Measurements from ENCODE around the gene BLNK. TPM values are rescaled to one million over a fixed set of nuclear protein-coding genes. Genes with fewer than 3 reads are reported as not detected.

The BLNK gene
- total RNA-seq, 1 experiment from 2014 or later, result 1.1 TPM

- no peaks in the 10 kb centered on the region for H3K9me3 Mint-ChIP-seq (ENCODE audit: unreplicated experiment)
- no peak overlapping the region for H3K27ac Mint-ChIP-seq (ENCODE audit: low read depth, unreplicated experiment)
- no TSS peak for BruUV-seq (replicated peaks)
- CTCF ChIA-PET, result interaction anchor here (1.1 to 3.1 kb wide), 3 partner anchors 23 to 41 kb away, joined by 3 to 7 read pairs (median 5); no protein-coding TSS in a partner anchor
- no peaks in the 10 kb centered on the region for H3K36me3 Mint-ChIP-seq (ENCODE audit: insufficient read depth, unreplicated experiment)
- H3K27me3 Mint-ChIP-seq (ENCODE audit: insufficient read depth, unreplicated experiment), result no peaks in the 10 kb centered on the region
- no peak for TF ChIP-seq CTCF (IDR thresholded peaks at IDR 0.05; ENCODE audit: unreplicated experiment)
- intact Hi-C loops (cut with micrococcal nuclease), result no loop called here
- DNase-seq (ENCODE audit: unreplicated experiment), result no peak
- POLR2A ChIA-PET, result interaction anchor here (1.4 kb wide), 1 partner anchor 19 kb away, joined by 5 read pairs; no protein-coding TSS in a partner anchor
- peaks cover 17% of the 10 kb centered on the region for H3K4me1 Mint-ChIP-seq (ENCODE audit: insufficient read depth, unreplicated experiment)
- H3K4me3 Mint-ChIP-seq (ENCODE audit: unreplicated experiment), result no peak overlapping the region
Measured at GRCh38 chr10:96268341-96268909, 2.9 kb downstream of the BLNK start.

GRCh38 chr10:96267234-96267705 lies 4.1 kb downstream of the BLNK start:
- H3K4me1 Mint-ChIP-seq (ENCODE audit: insufficient read depth, unreplicated experiment), result peaks cover 17% of the 10 kb centered on the region
- TF ChIP-seq CTCF (IDR thresholded peaks at IDR 0.05; ENCODE audit: unreplicated experiment), result no peak
- intact Hi-C loops (cut with micrococcal nuclease), result no loop called here
- H3K27me3 Mint-ChIP-seq (ENCODE audit: insufficient read depth, unreplicated experiment), result no peaks in the 10 kb centered on the region
- CTCF ChIA-PET, result interaction anchor here (0.6 to 3.1 kb wide), 10 partner anchors 20 to 1751 kb away, joined by 3 to 11 read pairs (median 4); no protein-coding TSS in a partner anchor
- H3K36me3 Mint-ChIP-seq (ENCODE audit: insufficient read depth, unreplicated experiment), result no peaks in the 10 kb centered on the region
- POLR2A ChIA-PET, result interaction anchor here (1.0 to 1.4 kb wide), 2 partner anchors 20 to 574 kb away, joined by 4 to 5 read pairs; partner anchors contain the start of gene TCTN3
- no peaks in the 10 kb centered on the region for H3K9me3 Mint-ChIP-seq (ENCODE audit: unreplicated experiment)
- H3K4me3 Mint-ChIP-seq (ENCODE audit: unreplicated experiment), result no peak overlapping the region
- peak; percentile 62 for DNase-seq (ENCODE audit: unreplicated experiment)
- BruUV-seq (replicated peaks), result no TSS peak
- H3K27ac Mint-ChIP-seq (ENCODE audit: low read depth, unreplicated experiment), result peak overlapping the region; percentile 2

- no peaks in the 10 kb centered on the region for H3K9me3 Mint-ChIP-seq (ENCODE audit: unreplicated experiment)
- H3K36me3 Mint-ChIP-seq (ENCODE audit: insufficient read depth, unreplicated experiment), result no peaks in the 10 kb centered on the region
- TF ChIP-seq CTCF (IDR thresholded peaks at IDR 0.05; ENCODE audit: unreplicated experiment), result no peak
- no peak overlapping the region for H3K4me3 Mint-ChIP-seq (ENCODE audit: unreplicated experiment)
- no peak for DNase-seq (ENCODE audit: unreplicated experiment)
- H3K27ac Mint-ChIP-seq (ENCODE audit: low read depth, unreplicated experiment), result no peak overlapping the region
- POLR2A ChIA-PET, result interaction anchor here (0.6 to 0.7 kb wide), 2 partner anchors 97 to 507 kb away, joined by 3 read pairs; no protein-coding TSS in a partner anchor
- intact Hi-C loops (cut with micrococcal nuclease), result no loop called here
- no peaks in the 10 kb centered on the region for H3K27me3 Mint-ChIP-seq (ENCODE audit: insufficient read depth, unreplicated experiment)
- peaks cover 16% of the 10 kb centered on the region for H3K4me1 Mint-ChIP-seq (ENCODE audit: insufficient read depth, unreplicated experiment)
- BruUV-seq (replicated peaks), result no TSS peak
- CTCF ChIA-PET, result interaction anchor here (0.6 to 3.1 kb wide), 10 partner anchors 21 to 809 kb away, joined by 3 to 11 read pairs (median 4); no protein-coding TSS in a partner anchor
Measured at GRCh38 chr10:96266118-96266770, 5.1 kb downstream of the BLNK start.

GRCh38 chr10:96264938-96265337 lies 6.4 kb downstream of the BLNK start:
- Mint-ChIP-seq H3K27ac (ENCODE audit: low read depth, unreplicated experiment) (no peak overlapping the region), H3K36me3 (ENCODE audit: insufficient read depth, unreplicated experiment) (no peaks in the 10 kb centered on the region), H3K9me3 (ENCODE audit: unreplicated experiment) (no peaks in the 10 kb centered on the region), H3K4me1 (ENCODE audit: insufficient read depth, unreplicated experiment) (peaks cover 10% of the 10 kb centered on the region), H3K4me3 (ENCODE audit: unreplicated experiment) (no peak overlapping the region), H3K27me3 (ENCODE audit: insufficient read depth, unreplicated experiment) (no peaks in the 10 kb centered on the region)
- intact Hi-C loops (cut with micrococcal nuclease), result no loop called here
- DNase-seq (ENCODE audit: unreplicated experiment), result no peak
- CTCF ChIA-PET, result interaction anchor here (0.9 to 3.1 kb wide), 5 partner anchors 8 to 36 kb away, joined by 3 to 7 read pairs (median 4); no protein-coding TSS in a partner anchor
- POLR2A ChIA-PET, result no interaction called here
- no TSS peak for BruUV-seq (replicated peaks)
- TF ChIP-seq CTCF (IDR thresholded peaks at IDR 0.05; ENCODE audit: unreplicated experiment), result no peak

All from MCF 10A (cell line).